GM18870 (cell line): ENCODE measurements around the gene TET3.
A peak's percentile ranks its signal among the peaks of the same experiment; 100 is the strongest.

Source experiments
- ATAC-seq: cut with Tn5 transposase; IDR thresholded peaks from one replicate; pipeline ENCODE4 v1.9.1; 2021; ENCODE audit warnings: moderate library complexity; ENCODE audit not compliant: unreplicated experiment

Gene TET3

GRCh38 chr2:74002505-74003421 lies 18.1 kb downstream of the TET3 start:
- ATAC-seq, result peak; percentile 44

- ATAC-seq, result no peak
These were observed 18.9 kb downstream of the TET3 start for GRCh38 chr2:74003494-74004211.

- ATAC-seq, result no peak
These were observed 19.8 kb downstream of the TET3 start for GRCh38 chr2:74004212-74005182.

GRCh38 chr2:74005786-74006185 lies 21.1 kb downstream of the TET3 start:
- no peak for ATAC-seq

- no peak for ATAC-seq
These were observed 21.7 kb downstream of the TET3 start for GRCh38 chr2:74006459-74006858.

GRCh38 chr2:74007121-74007520 lies 22.4 kb downstream of the TET3 start:
- no peak for ATAC-seq

- no peak for ATAC-seq
These were observed 23.0 kb downstream of the TET3 start for GRCh38 chr2:74007711-74008110.

- ATAC-seq, result no peak
These were observed 24.2 kb downstream of the TET3 start for GRCh38 chr2:74008761-74009395.

- ATAC-seq, result no peak
These were observed 24.9 kb downstream of the TET3 start for GRCh38 chr2:74009577-74009976.

- ATAC-seq, result no peak
These were observed 25.4 kb downstream of the TET3 start for GRCh38 chr2:74010087-74010541.

- no peak for ATAC-seq
These were observed 26.5 kb downstream of the TET3 start for GRCh38 chr2:74011246-74011645.

GRCh38 chr2:74014813-74015212 lies 30.1 kb downstream of the TET3 start:
- ATAC-seq, result no peak

- ATAC-seq, result peak; percentile 47
These were observed 32.5 kb downstream of the TET3 start for GRCh38 chr2:74017223-74017622.

GRCh38 chr2:74019516-74019915 lies 34.8 kb downstream of the TET3 start:
- no peak for ATAC-seq

- ATAC-seq, result no peak
These were observed 36.1 kb downstream of the TET3 start for GRCh38 chr2:74020702-74021406.

- no peak for ATAC-seq
These were observed 36.7 kb downstream of the TET3 start for GRCh38 chr2:74021407-74021755.

- no peak for ATAC-seq
These were observed 39.5 kb downstream of the TET3 start for GRCh38 chr2:74024216-74024615.

- ATAC-seq, result no peak
These were observed 41.4 kb downstream of the TET3 start for GRCh38 chr2:74025971-74026612.

- no peak for ATAC-seq
These were observed 42.1 kb downstream of the TET3 start for GRCh38 chr2:74026687-74027241.
